ENCODE data around the gene MFN2.
"Not testable (repeated sequence)": the region's sequence is repeated elsewhere in the genome, so short reads cannot be mapped to it uniquely, and the experiment has no call there.

Gene MFN2

GRCh38 chr1:11999236-11999635 is 19.0 kb downstream of the MFN2 start:
- no peak for DNase-seq (ENCODE audit: low read depth)

GRCh38 chr1:12001249-12001917 is 21.1 kb downstream of the MFN2 start:
- peak; percentile 47 for DNase-seq (ENCODE audit: low read depth)

- peak; percentile 24 for DNase-seq (ENCODE audit: low read depth)
Measured at GRCh38 chr1:12001996-12002493, 21.8 kb downstream of the MFN2 start.

DNA sequence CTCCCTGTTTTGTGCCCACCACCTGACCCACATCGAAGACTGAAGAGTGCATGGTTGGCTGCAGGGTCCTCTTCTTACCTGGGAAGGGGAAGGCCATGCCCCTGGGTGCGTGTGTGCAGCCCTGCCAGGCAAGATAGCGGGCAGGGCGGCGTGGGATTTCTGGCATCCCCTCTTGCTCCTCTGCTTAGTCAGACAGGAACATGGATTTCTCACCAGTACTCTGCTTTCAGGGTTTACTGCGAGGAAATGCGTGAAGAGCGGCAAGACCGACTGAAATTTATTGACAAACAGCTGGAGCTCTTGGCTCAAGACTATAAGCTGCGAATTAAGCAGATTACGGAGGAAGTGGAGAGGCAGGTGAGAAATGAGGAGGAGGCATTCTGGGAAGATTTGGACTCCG is 23.5 kb downstream of the MFN2 start:
- no peak for DNase-seq (ENCODE audit: low read depth)

DNA sequence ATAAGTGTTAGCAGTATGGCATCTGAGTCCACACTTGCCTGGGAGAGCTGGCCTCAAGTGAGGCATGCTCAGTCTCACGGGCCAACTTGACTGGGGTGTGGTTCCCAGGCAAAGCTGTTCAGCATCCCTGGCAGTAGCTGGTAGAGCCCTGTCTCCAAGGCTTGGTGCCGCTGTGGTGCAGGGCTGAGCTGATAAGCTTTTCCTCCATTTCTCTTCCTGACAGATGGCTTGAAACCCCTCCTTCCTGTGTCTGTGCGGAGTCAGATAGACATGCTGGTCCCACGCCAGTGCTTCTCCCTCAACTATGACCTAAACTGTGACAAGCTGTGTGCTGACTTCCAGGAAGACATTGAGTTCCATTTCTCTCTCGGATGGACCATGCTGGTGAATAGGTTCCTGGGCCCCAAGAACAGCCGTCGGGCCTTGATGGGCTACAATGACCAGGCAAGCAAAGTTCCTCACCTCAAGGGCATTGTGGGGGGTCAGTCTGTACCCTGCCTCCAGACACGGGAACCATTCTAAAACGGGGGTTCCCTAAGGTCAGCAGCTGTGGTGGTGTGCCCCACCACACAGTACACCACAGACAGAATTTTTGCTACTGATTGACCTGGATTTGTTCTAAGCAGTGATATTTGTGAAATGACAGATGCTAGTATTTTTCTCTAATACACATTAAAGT is 25.4 kb downstream of the MFN2 start:
- no peak for DNase-seq (ENCODE audit: low read depth)

DNA sequence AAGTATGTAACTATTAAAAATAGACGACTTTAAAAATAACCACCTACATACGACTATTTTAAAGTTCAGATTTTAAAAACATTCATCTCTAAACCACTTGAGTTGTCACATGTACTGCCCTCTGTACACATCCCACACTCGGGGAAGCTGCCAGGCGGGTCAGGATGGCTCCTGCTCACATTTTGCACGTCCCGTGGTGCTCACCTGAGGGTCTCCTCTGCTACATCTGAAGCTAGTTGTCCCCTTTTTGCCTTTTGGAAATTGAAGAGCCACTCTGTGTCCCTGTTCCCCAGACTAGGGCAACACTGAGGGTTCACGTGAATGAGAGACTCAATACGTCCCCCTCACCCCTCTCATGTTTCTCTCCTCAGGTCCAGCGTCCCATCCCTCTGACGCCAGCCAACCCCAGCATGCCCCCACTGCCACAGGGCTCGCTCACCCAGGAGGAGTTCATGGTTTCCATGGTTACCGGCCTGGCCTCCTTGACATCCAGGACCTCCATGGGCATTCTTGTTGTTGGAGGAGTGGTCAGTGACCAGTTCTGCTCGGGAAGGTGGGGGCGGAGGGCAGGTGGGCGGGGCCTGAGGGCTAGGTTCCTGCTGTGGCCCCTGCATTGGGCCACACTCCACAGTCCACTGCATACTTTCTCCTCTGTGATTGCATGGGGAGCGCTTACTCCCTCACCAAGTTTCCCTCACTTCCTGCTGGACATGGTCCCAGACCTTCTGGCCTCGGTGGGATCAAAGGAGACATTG is 26.1 kb downstream of the MFN2 start:
- DNase-seq (ENCODE audit: low read depth): no peak

- no peak for DNase-seq (ENCODE audit: low read depth)
Measured at GRCh38 chr1:12007204-12007603, 27.0 kb downstream of the MFN2 start.

GRCh38 chr1:12008355-12008754 is 28.1 kb downstream of the MFN2 start:
- not testable (repeated sequence) for DNase-seq (ENCODE audit: low read depth)

GRCh38 chr1:12009318-12009947 is 29.2 kb downstream of the MFN2 start:
- no peak for DNase-seq (ENCODE audit: low read depth)

GRCh38 chr1:12010746-12011570 is 30.7 kb downstream of the MFN2 start:
- no peak for DNase-seq (ENCODE audit: low read depth)

DNA sequence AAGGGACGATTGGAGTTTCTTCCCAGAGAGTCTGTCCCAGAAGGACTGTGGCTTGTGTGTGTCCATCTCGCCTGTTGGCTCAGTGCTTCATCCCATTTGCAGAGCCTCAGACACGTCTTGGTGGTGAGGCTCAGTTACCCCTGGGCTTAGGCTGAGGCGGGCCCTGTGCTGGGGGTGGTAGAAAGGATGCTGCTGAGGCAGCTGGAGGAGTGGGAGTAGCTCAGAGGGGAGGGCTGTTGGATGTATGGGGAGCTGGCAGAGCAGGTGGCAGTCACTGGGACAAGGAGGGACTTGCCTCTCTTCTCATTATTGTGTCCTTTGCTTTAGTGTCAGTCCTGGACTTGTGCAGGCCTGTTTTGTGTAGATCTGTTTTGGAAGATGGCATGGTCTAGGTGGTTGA is 31.8 kb downstream of the MFN2 start:
- DNase-seq (ENCODE audit: low read depth): no peak

DNA sequence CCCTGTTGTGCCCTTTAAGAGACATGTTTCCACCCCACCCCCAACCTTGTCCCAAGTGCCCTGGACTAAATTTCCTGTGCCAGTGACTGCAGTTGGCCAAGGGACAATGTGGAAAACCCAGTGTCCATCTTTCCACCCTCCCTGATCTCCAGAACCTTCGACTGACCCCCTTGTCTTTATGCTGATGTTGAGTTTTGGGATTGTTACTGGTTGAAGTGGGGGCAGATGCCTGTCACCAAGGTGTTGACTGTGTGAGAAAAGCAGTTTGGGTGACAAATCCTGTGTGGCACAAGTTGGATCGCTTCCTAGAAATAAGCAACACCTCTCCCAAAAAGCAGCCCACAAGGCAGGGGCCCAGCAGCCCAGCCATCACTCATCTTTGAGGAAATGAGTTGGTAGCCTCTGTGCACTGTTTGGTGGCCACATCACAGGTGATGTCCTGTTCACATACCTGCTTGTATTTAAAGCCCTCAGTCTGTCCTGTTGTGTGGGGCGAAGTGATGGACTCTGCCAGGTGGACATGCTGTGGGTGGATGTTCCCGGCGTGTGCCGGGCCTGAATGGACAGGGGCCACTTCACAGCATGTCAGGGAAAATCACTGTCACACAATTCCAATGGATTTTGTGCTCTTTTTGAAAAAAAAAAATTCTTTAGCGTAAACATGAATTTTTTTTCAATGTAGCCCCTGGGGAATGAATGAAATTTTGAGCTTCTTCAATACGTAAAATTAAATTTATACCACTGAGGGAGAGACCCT is 32.5 kb downstream of the MFN2 start:
- DNase-seq (ENCODE audit: low read depth): no peak

DNA sequence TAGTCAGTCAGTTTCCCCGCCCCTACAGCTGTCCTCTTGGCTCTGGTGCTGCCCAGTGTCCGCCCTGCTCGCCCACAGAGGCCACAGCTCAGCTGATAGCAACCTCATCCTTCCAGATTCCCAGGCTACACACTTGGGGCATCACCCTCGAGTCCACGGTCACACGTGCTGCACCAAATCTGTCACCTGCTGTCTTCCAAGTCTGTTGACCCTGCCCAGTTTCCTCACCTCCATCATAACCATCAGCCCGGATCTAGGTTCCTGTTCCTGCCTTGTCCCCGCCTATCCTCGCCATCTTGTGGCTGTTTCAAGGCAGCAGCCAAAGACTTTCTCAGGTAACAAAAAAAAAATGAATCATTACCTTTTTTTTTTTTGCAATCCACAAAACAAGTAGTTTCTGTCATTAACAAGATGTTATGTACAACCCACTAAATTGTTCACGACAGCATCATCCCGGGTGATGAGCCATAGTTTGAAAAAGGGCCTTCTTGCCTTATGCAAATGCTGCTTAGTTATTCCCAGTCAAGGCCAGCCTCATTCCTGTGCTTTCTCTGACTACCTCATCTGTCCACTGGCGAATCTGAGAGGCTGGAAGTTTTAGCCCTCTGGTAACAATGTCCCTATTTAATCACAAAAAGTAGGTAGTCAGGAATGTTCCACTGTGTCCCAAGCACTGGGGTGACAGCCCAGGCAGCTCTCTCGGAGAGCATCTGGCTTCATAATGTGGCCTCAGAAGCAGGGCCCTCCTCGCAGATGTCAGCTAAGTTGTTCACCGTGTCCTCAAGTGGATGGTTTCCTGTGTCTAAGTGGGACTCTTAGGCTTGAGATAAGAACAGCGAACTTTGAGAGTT is 34.1 kb downstream of the MFN2 start:
- DNase-seq (ENCODE audit: low read depth): peak; percentile 64

- peak; percentile 60 for DNase-seq (ENCODE audit: low read depth)
Measured at GRCh38 chr1:12015001-12015491, 34.8 kb downstream of the MFN2 start.

DNA sequence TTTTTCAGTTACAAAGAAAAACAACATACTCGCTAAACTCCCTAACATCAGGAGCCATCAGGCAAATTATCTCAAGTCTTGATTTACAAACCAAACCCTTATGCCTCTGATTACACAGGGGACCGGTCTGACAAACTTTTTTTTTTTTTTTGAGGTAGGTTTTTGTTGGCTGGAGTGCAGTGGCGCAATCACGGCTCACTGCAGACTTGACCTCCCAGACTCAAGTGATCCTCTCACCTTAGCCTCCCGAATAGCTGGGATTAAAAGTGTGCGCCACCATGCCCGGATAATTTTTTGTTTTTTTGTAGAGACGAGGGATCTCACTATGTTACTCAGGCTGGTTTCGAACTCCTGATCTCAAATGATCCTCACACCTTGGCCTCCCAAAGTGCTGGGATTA is 35.3 kb downstream of the MFN2 start:
- DNase-seq (ENCODE audit: low read depth): no peak

GRCh38 chr1:12016182-12016581 is 35.9 kb downstream of the MFN2 start:
- no peak for DNase-seq (ENCODE audit: low read depth)

DNA sequence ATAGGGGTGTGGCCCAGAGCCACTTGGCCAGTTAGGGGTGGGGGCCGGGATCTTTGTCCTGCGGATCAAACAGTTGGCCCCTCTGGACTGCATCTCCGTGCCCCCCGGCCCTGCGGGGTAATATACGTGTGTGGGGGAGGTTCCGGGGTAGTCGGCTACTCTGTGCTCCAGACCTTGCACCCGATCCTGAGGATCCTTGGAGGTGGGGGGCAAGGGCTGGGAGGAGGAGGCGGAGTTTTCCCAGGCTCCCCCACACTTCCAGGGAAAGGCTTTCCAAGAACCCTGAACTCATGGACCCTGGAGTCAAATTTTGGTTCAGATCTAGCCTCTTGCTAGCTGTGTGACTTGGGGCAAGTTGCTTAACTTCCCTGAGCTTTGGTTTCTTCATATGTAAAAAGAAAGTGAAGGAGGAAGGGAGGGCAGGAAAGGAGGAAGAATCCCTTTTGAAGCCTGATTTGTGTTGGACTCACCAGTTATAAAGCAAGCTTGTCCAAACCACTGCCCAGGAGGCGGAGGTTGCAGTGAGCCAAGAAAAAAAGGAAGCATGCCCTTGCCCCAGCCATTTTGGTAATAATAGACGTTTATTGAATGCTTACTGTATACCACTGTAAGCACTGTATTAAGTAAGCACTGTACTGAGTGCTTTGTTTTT is 39.7 kb downstream of the MFN2 start:
- DNase-seq (ENCODE audit: low read depth): peak; percentile 29

- DNase-seq (ENCODE audit: low read depth): no peak
Measured at GRCh38 chr1:12021616-12022015, 41.4 kb downstream of the MFN2 start.

DNA sequence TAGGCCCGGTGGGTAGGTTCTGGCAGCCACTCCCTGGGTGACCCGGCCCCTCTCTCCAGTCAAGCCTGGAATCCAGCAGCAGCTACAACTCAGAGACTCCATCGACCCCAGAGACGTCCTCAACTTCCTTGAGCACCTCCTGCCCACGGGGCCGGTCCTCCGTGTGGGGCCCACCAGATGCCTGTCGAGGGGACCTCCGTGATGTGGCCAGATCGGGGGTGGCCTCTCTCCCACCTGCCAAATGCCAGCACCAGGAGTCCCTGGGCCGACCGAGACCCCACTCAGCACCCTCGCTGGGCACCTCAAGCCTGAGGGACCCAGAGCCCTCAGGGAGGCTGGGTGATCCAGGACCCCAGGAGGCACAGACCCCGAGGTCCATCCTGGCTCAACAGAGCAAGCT is 41.8 kb downstream of the MFN2 start:
- DNase-seq (ENCODE audit: low read depth): no peak
